ENCODE results near the gene SRRM2. TPM values are rescaled to one million over a fixed set of nuclear protein-coding genes. Genes with fewer than 3 reads are reported as not detected.

SRRM2 gene
- total RNA-seq, 2 donors from 2014 or later = 377 to 539 TPM

GRCh38 chr16:2819939-2820835, 67.7 kb downstream of the SRRM2 start:
- no peak overlapping the region for H3K4me3 ChIP-seq
- DNase-seq = no peak
- H3K4me1 ChIP-seq = no peaks in the 10 kb centered on the region
- H3K36me3 ChIP-seq = no peaks in the 10 kb centered on the region
- no peak overlapping the region for H3K27ac ChIP-seq
- intact Hi-C loops (cut with DNase I) = no loop called here
- no peaks in the 10 kb centered on the region for H3K9me3 ChIP-seq
- H3K27me3 ChIP-seq = no peaks in the 10 kb centered on the region
- no peak overlapping the region for H3K9ac ChIP-seq (ENCODE audit: low read depth in 2 of 2, low read length in 2 of 2)
- TF ChIP-seq CTCF (IDR thresholded peaks at IDR 0.05) = no peak

Other genes starting within 250 kb of the SRRM2 start
- 100 to 1,000 TPM; 240 to 336 TPM for gene ATP6V0C, start 238.7 kb upstream of the SRRM2 start, total RNA-seq
- gene AMDHD2, start 232.3 kb upstream of the SRRM2 start, total RNA-seq = 10 to 100 TPM; 19.4 to 31.6 TPM
- gene CEMP1, start 221.2 kb upstream of the SRRM2 start, total RNA-seq = under 1 TPM; 0.53 to 0.54 TPM
- gene PDPK1, start 214.6 kb upstream of the SRRM2 start, total RNA-seq = 10 to 100 TPM; 60.4 to 71.5 TPM
- gene KCTD5, start 70.1 kb upstream of the SRRM2 start, total RNA-seq = 10 to 100 TPM; 45.2 to 88.3 TPM
- under 1 TPM; 0.15 to 0.56 TPM for gene PRSS27, start 32.4 kb upstream of the SRRM2 start, total RNA-seq
- gene ELOB, start 24.6 kb downstream of the SRRM2 start, total RNA-seq = 100 to 1,000 TPM; 230 to 333 TPM
- not detected for gene PRSS33, start 34.9 kb downstream of the SRRM2 start, total RNA-seq
- not detected for gene PRSS41, start 45.8 kb downstream of the SRRM2 start, total RNA-seq
- gene PRSS21, start 64.6 kb downstream of the SRRM2 start, total RNA-seq = 1 to 10 TPM; 1.1 to 2.6 TPM
- gene ZG16B, start 77.7 kb downstream of the SRRM2 start, total RNA-seq = 10 to 100 TPM; 34.1 to 62.1 TPM
- gene PRSS22, start 105.5 kb downstream of the SRRM2 start, total RNA-seq = 1 to 10 TPM; 6.1 to 6.7 TPM
- gene FLYWCH2, start 130.6 kb downstream of the SRRM2 start, total RNA-seq = 10 to 100 TPM; 16.2 to 24.8 TPM
- 10 to 100 TPM; 18.5 to 28.4 TPM for gene FLYWCH1, start 159.3 kb downstream of the SRRM2 start, total RNA-seq
- gene KREMEN2, start 211.6 kb downstream of the SRRM2 start, total RNA-seq = 1 to 10 TPM; 1.4 to 1.5 TPM
- 10 to 100 TPM; 14.0 to 42.3 TPM for gene PAQR4, start 216.7 kb downstream of the SRRM2 start, total RNA-seq
- gene PKMYT1, start 227.8 kb downstream of the SRRM2 start, total RNA-seq = 10 to 100 TPM in 1 of 2 donors, 1 to 10 TPM in 1; 9.5 to 76.6 TPM